GM10248 (cell line): ENCODE measurements around the gene CENPE.

ENCODE experiments used
- CTCF ChIA-PET: fragments of 300-600 bp; sonication (Branson Sonifier 250); formaldehyde crosslinking; extraction: SDS; loops from one replicate; lab custom pipeline; 2021; ENCODE audit warnings: antibody characterized with exemption; lab: Yijun Ruan, JAX
- POLR2A ChIA-PET: fragments of 350-650 bp; sonication (Branson Sonifier 250); formaldehyde crosslinking; extraction: SDS; loops from one replicate; lab custom pipeline; 2020; ENCODE audit warnings: antibody characterized with exemption; lab: Yijun Ruan, JAX
- DNase-seq: peaks from one replicate; pipeline ENCODE4 v3.0.0; 2012; ENCODE audit errors: extremely low spot score
- CTCF ChIP-seq: IDR thresholded peaks from 2 replicates; pipeline ENCODE4 v1.5.1; 2012; ENCODE audit warnings: mild to moderate bottlenecking, low read depth; ENCODE audit errors: extremely low read depth, missing control alignments, control extremely low read depth

The CENPE gene

GRCh38 chr4:103075435-103075893 lies 122.7 kb downstream of the CENPE start:
- TF ChIP-seq CTCF: no peak
- POLR2A ChIA-PET: no interaction called here
- DNase-seq: peak; percentile 9

GRCh38 chr4:103074744-103075434 lies 123.3 kb downstream of the CENPE start:
- ChIA-PET CTCF (interaction anchor here (0.8 to 10.4 kb wide), 7 partner anchors 9 to 25 kb away, joined by 3 to 128 read pairs (median 4); partner anchors contain the start of gene BDH2), POLR2A (interaction anchor here (0.5 kb wide), 1 partner anchor 23 kb away, joined by 3 read pairs; no protein-coding TSS in a partner anchor)

More at GRCh38 chr4:103075435-103075893, 122.7 kb downstream of the CENPE start:
- CTCF ChIA-PET: interaction anchor here (0.8 to 10.4 kb wide), 6 partner anchors 9 to 29 kb away, joined by 3 to 128 read pairs (median 4); partner anchors contain the start of gene BDH2

GRCh38 chr4:103073792-103074438 lies 124.2 kb downstream of the CENPE start:
- no peak for TF ChIP-seq CTCF
- POLR2A ChIA-PET: no interaction called here
- DNase-seq: no peak
- CTCF ChIA-PET: interaction anchor here (1.2 to 10.4 kb wide), 3 partner anchors 10 to 18 kb away, joined by 4 to 128 read pairs (median 4); no protein-coding TSS in a partner anchor

More at GRCh38 chr4:103074744-103075434, 123.3 kb downstream of the CENPE start:
- DNase-seq: peak; percentile 26
- TF ChIP-seq CTCF: no peak

- no peak for TF ChIP-seq CTCF
- POLR2A ChIA-PET: no interaction called here
- CTCF ChIA-PET: no interaction called here
- no peak for DNase-seq
Measured at GRCh38 chr4:103067841-103068547, 130.1 kb downstream of the CENPE start.

GRCh38 chr4:103060453-103061148 lies 137.5 kb downstream of the CENPE start:
- ChIA-PET POLR2A (no interaction called here), CTCF (interaction anchor here (1.1 to 4.0 kb wide), 4 partner anchors 8 to 31 kb away, joined by 4 to 18 read pairs (median 10); no protein-coding TSS in a partner anchor)
- TF ChIP-seq CTCF: no peak
- no peak for DNase-seq
